OCI-LY7 (cell line): ENCODE results near the gene TMEM19. TPM values are rescaled to one million over a fixed set of nuclear protein-coding genes. Genes with fewer than 3 reads are reported as not detected.

Experiments
- BruUV-seq: library from RNA; stranded (reverse); fragments of 400-500 nt; replicated peaks from 2 replicates; lab custom pipeline; 2021; lab: Mats Ljungman, UMichigan
- CTCF ChIA-PET: fragments of 300-600 bp; sonication (Branson Sonifier 250); formaldehyde crosslinking; loops from one replicate; lab custom pipeline; 2022; ENCODE audit warnings: antibody characterized with exemption; ENCODE audit not compliant: unreplicated experiment; lab: Charles Lee
- POLR2A ChIA-PET: fragments of 300-600 bp; sonication (Branson Sonifier 250); formaldehyde crosslinking; loops from one replicate; lab custom pipeline; 2022; ENCODE audit warnings: antibody characterized with exemption; lab: Charles Lee
- DNase-seq: peaks from one replicate; pipeline ENCODE4 v3.0.0-alpha.2; 2015; ENCODE audit warnings: low spot score
- H2AFZ ChIP-seq: fragments of 200-600 bp; sonication (generic), shearing (Covaris generic); 2 replicates; pipeline ENCODE4 v1.6.1; 2014; ENCODE audit warnings: mild to moderate bottlenecking, antibody characterized with exemption, low read length, moderate library complexity
- H3K27ac ChIP-seq: fragments of 200-600 bp; sonication (generic); 2 replicates; pipeline ENCODE4 v1.5.1; 2014; ENCODE audit warnings: mixed run types, low read depth, mild to moderate bottlenecking, moderate library complexity, low read length, inconsistent platforms; ENCODE audit not compliant: poor library complexity, severe bottlenecking
- H3K36me3 ChIP-seq: fragments of 200-600 bp; sonication (generic); 2 replicates; pipeline ENCODE4 v1.6.1; 2014; ENCODE audit warnings: mild to moderate bottlenecking, antibody characterized with exemption, low read length, moderate library complexity, mixed read lengths; ENCODE audit not compliant: insufficient read depth
- H3K4me1 ChIP-seq: fragments of 200-600 bp; sonication (generic); 2 replicates; pipeline ENCODE4 v1.5.1; 2014; ENCODE audit warnings: mild to moderate bottlenecking, low read length; ENCODE audit not compliant: insufficient read depth, poor library complexity, severe bottlenecking
- H3K4me2 ChIP-seq: fragments of 200-600 bp; sonication (generic); 2 replicates; pipeline ENCODE4 v1.6.1; 2014; ENCODE audit warnings: mild to moderate bottlenecking, low read length
- H3K4me3 ChIP-seq: fragments of 200-600 bp; sonication (generic); 2 replicates; pipeline ENCODE4 v1.5.1; 2014; ENCODE audit warnings: mild to moderate bottlenecking, low read depth, low read length; ENCODE audit not compliant: poor library complexity, severe bottlenecking
- H3K79me2 ChIP-seq: fragments of 200-600 bp; sonication (generic); 2 replicates; pipeline ENCODE4 v1.6.1; 2016; ENCODE audit warnings: low read depth, mild to moderate bottlenecking, low read length, moderate library complexity, mixed read lengths; ENCODE audit not compliant: insufficient read depth
- H3K9me2 ChIP-seq: fragments of 200-600 bp; sonication (generic); 2 replicates; pipeline ENCODE4 v1.6.1; 2016; ENCODE audit warnings: mild to moderate bottlenecking, low read length, mixed read lengths; ENCODE audit not compliant: insufficient read depth
- H3K9me3 ChIP-seq: fragments of 200-600 bp; sonication (generic); 2 replicates; pipeline ENCODE4 v1.6.1; 2014; ENCODE audit warnings: mild to moderate bottlenecking, mixed run types, low read length, mixed read lengths
- H4K20me1 ChIP-seq: fragments of 200-600 bp; sonication (generic); 2 replicates; pipeline ENCODE4 v1.6.1; 2014; ENCODE audit warnings: mild to moderate bottlenecking, antibody characterized with exemption, low read length, moderate library complexity, mixed read lengths; ENCODE audit not compliant: insufficient read depth
- CTCF ChIP-seq: fragments of 200-600 bp; sonication (generic); conservative IDR thresholded peaks from 2 replicates; pipeline ENCODE4 v1.5.1; 2014; ENCODE audit warnings: mild to moderate bottlenecking, antibody characterized with exemption, low read length, moderate library complexity, mixed read lengths
- EZH2phosphoT487 ChIP-seq: fragments of 200-600 bp; sonication (generic); IDR thresholded peaks from 2 replicates; pipeline ENCODE4 v1.6.1; 2018; ENCODE audit warnings: low read depth, borderline replicate concordance, mild to moderate bottlenecking, mixed run types, antibody characterized with exemption, low read length, moderate library complexity, mixed read lengths
- intact Hi-C: fragments of 100-400 bp; cut with micrococcal nuclease; formaldehyde crosslinking; loops from one replicate; pipeline ENCODE4 v1.10.0; 2022; ENCODE audit not compliant: unreplicated experiment
- total RNA-seq, 2 experiments: library from RNA; depleted of rRNA in 1 of 2; stranded (reverse); fragments of >200 nt in 1 of 2; shearing (Covaris generic) in 1 of 2; gene quantifications; 2 replicates each; pipeline ENCODE4 v1.2.3, GENCODE V29; 2014 to 2022

The TMEM19 gene
- total RNA-seq, 2 experiments from 2014 or later, result 38.3 to 40.4 TPM

DNA sequence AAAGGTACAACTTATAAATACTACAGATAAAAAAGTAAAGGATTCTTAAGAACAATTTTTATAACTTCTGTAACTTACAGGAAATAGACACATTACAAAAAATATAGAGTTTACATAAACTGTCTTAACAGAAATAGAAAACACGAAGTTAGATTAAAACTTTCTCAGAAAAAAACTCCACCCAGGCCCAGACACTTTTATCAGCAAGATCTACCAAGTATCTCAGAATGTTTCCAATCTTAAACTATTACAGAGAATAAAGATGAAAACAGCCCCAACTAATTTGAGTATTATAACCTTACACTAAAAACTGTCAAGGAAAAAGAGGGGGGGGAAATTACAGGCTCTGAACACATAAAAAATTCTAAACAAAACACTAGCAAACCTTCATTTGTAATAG is 30.4 kb upstream of the TMEM19 start:
- Histone ChIP-seq H3K9me3 (peaks cover 30% of the 10 kb centered on the region), H3K4me3 (no peak overlapping the region), H3K79me2 (peaks cover 88% of the 10 kb centered on the region), H3K4me1 (peaks cover 7% of the 10 kb centered on the region), H3K36me3 (peaks cover 100% of the 10 kb centered on the region), H3K4me2 (0 out of 2 replicates have a peak overlapping the region, but pooled peaks have one; percentile 4), H4K20me1 (peaks cover 9% of the 10 kb centered on the region), H3K27ac (no peak overlapping the region), H2AFZ (no peak overlapping the region), H3K9me2 (no peaks in the 10 kb centered on the region)
- DNase-seq, result no peak
- POLR2A ChIA-PET, result interaction anchor here (0.9 kb wide), 2 partner anchors 9 kb away, joined by 4 read pairs; partner anchors contain the start of gene THAP2
- TF ChIP-seq EZH2phosphoT487 (no peak), CTCF (no peak)
- BruUV-seq, result no TSS peak
- intact Hi-C loops, result no loop called here
- CTCF ChIA-PET, result no interaction called here

DNA sequence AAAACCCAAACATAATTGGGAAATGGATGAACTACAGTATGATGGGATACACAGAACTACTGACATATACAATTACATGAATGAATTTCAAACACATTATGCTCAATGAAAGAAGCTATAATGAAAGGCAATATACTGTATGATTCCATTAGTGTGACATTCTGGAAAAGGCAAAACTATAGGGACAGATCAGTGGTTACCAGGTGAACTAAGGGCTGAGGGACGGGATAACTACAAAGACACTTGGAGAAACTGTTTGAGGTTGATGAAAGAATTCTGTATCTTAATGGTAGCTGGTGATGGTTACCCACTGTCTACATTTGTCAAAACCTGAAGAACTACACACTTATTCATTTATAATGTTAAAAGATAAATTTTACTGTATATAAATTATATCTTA is 30.0 kb upstream of the TMEM19 start:
- H3K79me2 ChIP-seq, result peaks cover 88% of the 10 kb centered on the region
- no peaks in the 10 kb centered on the region for H3K9me2 ChIP-seq
- H4K20me1 ChIP-seq, result peaks cover 9% of the 10 kb centered on the region
- intact Hi-C loops, result no loop called here
- H3K9me3 ChIP-seq, result peaks cover 30% of the 10 kb centered on the region
- H3K4me2 ChIP-seq, result 0 out of 2 replicates have a peak overlapping the region, but pooled peaks have one; percentile 4
- no peak for DNase-seq
- ChIA-PET POLR2A (interaction anchor here (0.9 kb wide), 1 partner anchor 9 kb away, joined by 4 read pairs; no protein-coding TSS in a partner anchor), CTCF (no interaction called here)
- no TSS peak for BruUV-seq
- no peak overlapping the region for H2AFZ ChIP-seq
- H3K4me1 ChIP-seq, result peaks cover 10% of the 10 kb centered on the region
- no peak for TF ChIP-seq CTCF
- TF ChIP-seq EZH2phosphoT487, result no peak
- H3K36me3 ChIP-seq, result peaks cover 97% of the 10 kb centered on the region
- no peak overlapping the region for H3K27ac ChIP-seq
- no peak overlapping the region for H3K4me3 ChIP-seq

DNA sequence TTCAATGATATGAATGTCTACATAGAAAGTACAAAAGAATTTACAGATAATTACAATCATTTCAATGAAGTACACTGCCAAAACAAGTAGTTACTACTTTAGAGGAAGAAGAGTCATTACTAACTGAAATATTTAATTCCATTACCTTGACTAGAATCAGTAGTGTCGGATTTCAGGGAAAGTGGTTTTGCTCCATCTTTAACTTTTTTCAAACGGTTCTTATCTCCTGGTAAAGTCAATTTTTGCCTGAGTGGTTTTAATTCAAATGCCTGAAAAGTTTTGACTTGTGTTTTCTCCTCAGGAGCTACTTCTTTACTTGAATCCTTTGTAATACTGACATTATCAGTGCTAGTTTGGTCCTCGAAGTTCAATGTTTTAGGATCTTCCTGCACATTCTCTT is 29.1 kb upstream of the TMEM19 start:
- ChIA-PET CTCF (no interaction called here), POLR2A (interaction anchor here (1.0 kb wide), 1 partner anchor 10 kb away, joined by 3 read pairs; no protein-coding TSS in a partner anchor)
- Histone ChIP-seq H3K27ac (no peak overlapping the region), H3K4me2 (no peak overlapping the region), H3K9me3 (peaks cover 30% of the 10 kb centered on the region), H3K4me1 (peaks cover 14% of the 10 kb centered on the region), H2AFZ (no peak overlapping the region), H3K79me2 (peaks cover 88% of the 10 kb centered on the region), H3K4me3 (no peak overlapping the region), H4K20me1 (peaks cover 12% of the 10 kb centered on the region), H3K9me2 (no peaks in the 10 kb centered on the region), H3K36me3 (peaks cover 93% of the 10 kb centered on the region)
- intact Hi-C loops, result no loop called here
- no TSS peak for BruUV-seq
- TF ChIP-seq CTCF (no peak), EZH2phosphoT487 (no peak)
- DNase-seq, result no peak
